ENCODE data around the gene NAT14.
"Not testable (repeated sequence)": the region's sequence is repeated elsewhere in the genome, so short reads cannot be mapped to it uniquely, and the experiment has no call there.

Gene NAT14

GRCh38 chr19:55447421-55448174 lies 37.4 kb upstream of the NAT14 start:
- H3K27me3 Mint-ChIP-seq: peaks cover 27 to 50% of the 10 kb centered on the region in 2 donors
- DNase-seq: no peak

GRCh38 chr19:55448175-55448490 lies 36.9 kb upstream of the NAT14 start:
- ATAC-seq (replicated peaks); DNase-seq; H3K9me3 Mint-ChIP-seq; H3K36me3 Mint-ChIP-seq (ENCODE audit: insufficient read depth); H3K4me3 Mint-ChIP-seq; H3K27ac Mint-ChIP-seq: not testable (repeated sequence)
- peaks cover 25 to 46% of the 10 kb centered on the region in 2 donors for H3K27me3 Mint-ChIP-seq
- H3K4me1 Mint-ChIP-seq (ENCODE audit: low read depth in 2 of 2): peaks cover 4 to 13% of the 10 kb centered on the region in 2 donors

More at GRCh38 chr19:55447421-55448174, 37.4 kb upstream of the NAT14 start:
- ATAC-seq (replicated peaks): no peak
- Mint-ChIP-seq H3K9me3 (no peaks in the 10 kb centered on the region), H3K36me3 (ENCODE audit: insufficient read depth) (peaks cover 4% of the 10 kb centered on the region), H3K4me1 (ENCODE audit: low read depth in 2 of 2) (peaks cover 6 to 10% of the 10 kb centered on the region in 2 donors), H3K4me3 (no peak overlapping the region), H3K27ac (no peak overlapping the region)

- no peak overlapping the region for H3K27ac Mint-ChIP-seq
- peaks cover 25 to 43% of the 10 kb centered on the region in 2 donors for H3K27me3 Mint-ChIP-seq
- peaks cover 5 to 17% of the 10 kb centered on the region in 2 donors for H3K4me1 Mint-ChIP-seq (ENCODE audit: low read depth in 2 of 2)
Observed at GRCh38 chr19:55449469-55449868, 35.5 kb upstream of the NAT14 start.

GRCh38 chr19:55451163-55451964 lies 33.6 kb upstream of the NAT14 start:
- peak overlapping the region in 1 of 2 donors; percentile 64 for H3K27ac Mint-ChIP-seq
- H3K36me3 Mint-ChIP-seq (ENCODE audit: insufficient read depth): peaks cover 4% of the 10 kb centered on the region
- no peak for DNase-seq
- peak; percentile 52 for ATAC-seq (replicated peaks)
- H3K4me1 Mint-ChIP-seq (ENCODE audit: low read depth in 2 of 2): peaks cover 5 to 17% of the 10 kb centered on the region in 2 donors
- no peaks in the 10 kb centered on the region for H3K9me3 Mint-ChIP-seq
- H3K4me3 Mint-ChIP-seq: peak overlapping the region; percentile 60 to 67
- peaks cover 26 to 27% of the 10 kb centered on the region in 2 donors for H3K27me3 Mint-ChIP-seq

More at GRCh38 chr19:55449469-55449868, 35.5 kb upstream of the NAT14 start:
- no peaks in the 10 kb centered on the region for H3K9me3 Mint-ChIP-seq
- no peak overlapping the region for H3K4me3 Mint-ChIP-seq
- DNase-seq: no peak
- peaks cover 4% of the 10 kb centered on the region for H3K36me3 Mint-ChIP-seq (ENCODE audit: insufficient read depth)
- ATAC-seq (replicated peaks): no peak

- no peaks in the 10 kb centered on the region for H3K9me3 Mint-ChIP-seq
Observed at GRCh38 chr19:55451965-55452748, 32.8 kb upstream of the NAT14 start.

GRCh38 chr19:55452749-55453346 lies 32.1 kb upstream of the NAT14 start:
- Mint-ChIP-seq H3K27ac (no peak overlapping the region), H3K9me3 (no peaks in the 10 kb centered on the region), H3K36me3 (ENCODE audit: insufficient read depth) (peaks cover 4% of the 10 kb centered on the region), H3K27me3 (peaks cover 26 to 27% of the 10 kb centered on the region in 2 donors), H3K4me3 (peak overlapping the region in 1 of 2 donors; percentile 67), H3K4me1 (ENCODE audit: low read depth in 2 of 2) (peaks cover 5 to 17% of the 10 kb centered on the region in 2 donors)
- no peak for DNase-seq
- peak; percentile 28 for ATAC-seq (replicated peaks)

More at GRCh38 chr19:55451965-55452748, 32.8 kb upstream of the NAT14 start:
- peak; percentile 37 for ATAC-seq (replicated peaks)
- Mint-ChIP-seq H3K27me3 (peaks cover 26 to 27% of the 10 kb centered on the region in 2 donors), H3K36me3 (ENCODE audit: insufficient read depth) (peaks cover 4% of the 10 kb centered on the region), H3K27ac (peak overlapping the region in 1 of 2 donors; percentile 64), H3K4me3 (peak overlapping the region; percentile 57 to 67), H3K4me1 (ENCODE audit: low read depth in 2 of 2) (peaks cover 5 to 17% of the 10 kb centered on the region in 2 donors)
- peak in 1 of 3 experiments; percentile 27 for DNase-seq

- H3K27ac Mint-ChIP-seq: peak overlapping the region in 1 of 2 donors; percentile 70
- no peaks in the 10 kb centered on the region for H3K9me3 Mint-ChIP-seq
- DNase-seq: no peak
- ATAC-seq (replicated peaks): no peak
- peaks cover 5 to 17% of the 10 kb centered on the region in 2 donors for H3K4me1 Mint-ChIP-seq (ENCODE audit: low read depth in 2 of 2)
- peaks cover 4% of the 10 kb centered on the region for H3K36me3 Mint-ChIP-seq (ENCODE audit: insufficient read depth)
- peaks cover 26 to 27% of the 10 kb centered on the region in 2 donors for H3K27me3 Mint-ChIP-seq
- H3K4me3 Mint-ChIP-seq: peak overlapping the region; percentile 31 to 53
Observed at GRCh38 chr19:55453511-55454260, 31.3 kb upstream of the NAT14 start.

GRCh38 chr19:55454787-55455243 lies 30.2 kb upstream of the NAT14 start:
- H3K27me3 Mint-ChIP-seq: peaks cover 26 to 27% of the 10 kb centered on the region in 2 donors
- peaks cover 4% of the 10 kb centered on the region for H3K36me3 Mint-ChIP-seq (ENCODE audit: insufficient read depth)
- H3K9me3 Mint-ChIP-seq: no peaks in the 10 kb centered on the region
- H3K4me1 Mint-ChIP-seq (ENCODE audit: low read depth in 2 of 2): peaks cover 5 to 17% of the 10 kb centered on the region in 2 donors
- no peak for ATAC-seq (replicated peaks)
- H3K27ac Mint-ChIP-seq: no peak overlapping the region
- H3K4me3 Mint-ChIP-seq: no peak overlapping the region
- DNase-seq: peak in 2 of 3 experiments; percentile 36 to 47

GRCh38 chr19:55455576-55456235 lies 29.3 kb upstream of the NAT14 start:
- ATAC-seq (replicated peaks) (no peak), DNase-seq (no peak)
- Mint-ChIP-seq H3K9me3 (no peaks in the 10 kb centered on the region), H3K27me3 (peaks cover 21 to 27% of the 10 kb centered on the region in 2 donors), H3K4me3 (no peak overlapping the region), H3K36me3 (ENCODE audit: insufficient read depth) (peaks cover 8% of the 10 kb centered on the region), H3K4me1 (ENCODE audit: low read depth in 2 of 2) (peaks cover 9 to 16% of the 10 kb centered on the region in 2 donors), H3K27ac (no peak overlapping the region)

- H3K27ac Mint-ChIP-seq: no peak overlapping the region
- H3K4me3 Mint-ChIP-seq: no peak overlapping the region
- ATAC-seq (replicated peaks) (no peak), DNase-seq (no peak)
- H3K9me3 Mint-ChIP-seq: no peaks in the 10 kb centered on the region
- H3K36me3 Mint-ChIP-seq (ENCODE audit: insufficient read depth): peaks cover 11% of the 10 kb centered on the region
- peaks cover 12 to 20% of the 10 kb centered on the region in 2 donors for H3K4me1 Mint-ChIP-seq (ENCODE audit: low read depth in 2 of 2)
- H3K27me3 Mint-ChIP-seq: peaks cover 18 to 27% of the 10 kb centered on the region in 2 donors
Observed at GRCh38 chr19:55456347-55456746, 28.6 kb upstream of the NAT14 start.

- Mint-ChIP-seq H3K4me3 (no peak overlapping the region), H3K4me1 (ENCODE audit: low read depth in 2 of 2) (peaks cover 17 to 22% of the 10 kb centered on the region in 2 donors), H3K36me3 (ENCODE audit: insufficient read depth) (peaks cover 12% of the 10 kb centered on the region), H3K27me3 (peaks cover 12 to 27% of the 10 kb centered on the region in 2 donors), H3K27ac (no peak overlapping the region), H3K9me3 (no peaks in the 10 kb centered on the region)
- no peak for DNase-seq
- no peak for ATAC-seq (replicated peaks)
Observed at GRCh38 chr19:55457683-55458457, 27.1 kb upstream of the NAT14 start.

Measured in effector memory CD8-positive, alpha-beta T cell (primary cell).